IMR-90 (cell line): ENCODE measurements around the gene RBM48. TPM values are rescaled to one million over a fixed set of nuclear protein-coding genes. Genes with fewer than 3 reads are reported as not detected.
"Not testable (repeated sequence)": the region's sequence is repeated elsewhere in the genome, so short reads cannot be mapped to it uniquely, and the experiment has no call there.

ENCODE experiments used
- ATAC-seq: fragments of 200-7000 bp; cut with Tn5 transposase; 2 replicates; pipeline ENCODE4 v1.9.1; 2020; ENCODE audit warnings: low read depth, mild to moderate bottlenecking, moderate library complexity
- BruUV-seq: library from RNA; stranded (reverse); fragments of 400-500 nt; replicated peaks from 2 replicates; lab custom pipeline; 2021; lab: Mats Ljungman, UMichigan
- CTCF ChIA-PET: fragments of 300-600 bp; formaldehyde crosslinking; extraction: SDS; loops from one replicate; lab custom pipeline; 2021; ENCODE audit warnings: antibody characterized with exemption; lab: Yijun Ruan, JAX
- POLR2A ChIA-PET: fragments of 300-600 bp; sonication (Branson Sonifier 250); formaldehyde crosslinking; loops from one replicate; lab custom pipeline; 2022; ENCODE audit warnings: antibody characterized with exemption; ENCODE audit not compliant: unreplicated experiment; lab: Charles Lee
- DNase-seq: peaks from one replicate; pipeline ENCODE4 v3.0.0; 2013
- H2AFZ ChIP-seq: replicated peaks from 2 replicates; pipeline ENCODE3; 2013; ENCODE audit warnings: low read length, mild to moderate bottlenecking; ENCODE audit not compliant: poor library complexity
- H2AK5ac ChIP-seq: 2 replicates; pipeline ENCODE4 v1.6.1; 2013; ENCODE audit warnings: low read depth, low read length, inconsistent platforms
- H2AK9ac ChIP-seq: replicated peaks from 2 replicates; pipeline ENCODE3; 2013; ENCODE audit warnings: mild to moderate bottlenecking, low read depth, low read length, moderate library complexity; ENCODE audit not compliant: poor library complexity
- H2BK120ac ChIP-seq: 2 replicates; pipeline ENCODE4 v1.6.1; 2013; ENCODE audit warnings: low read depth, low read length, inconsistent platforms
- H2BK15ac ChIP-seq: 3 replicates; pipeline ENCODE4 v1.6.1; 2013; ENCODE audit warnings: low read depth, low read length, inconsistent platforms
- H2BK20ac ChIP-seq: 2 replicates; pipeline ENCODE4 v1.6.1; 2013; ENCODE audit warnings: low read depth, mild to moderate bottlenecking, inconsistent platforms, low read length, moderate library complexity
- H2BK5ac ChIP-seq: 2 replicates; pipeline ENCODE4 v1.6.1; 2013; ENCODE audit warnings: mild to moderate bottlenecking, low read depth, low read length, inconsistent platforms; ENCODE audit not compliant: poor library complexity, severe bottlenecking
- H3K14ac ChIP-seq: replicated peaks from 2 replicates; pipeline ENCODE4 v1.6.1; 2013; ENCODE audit warnings: low read depth, low read length, inconsistent platforms
- H3K18ac ChIP-seq: 2 replicates; pipeline ENCODE4 v1.6.1; 2013; ENCODE audit warnings: low read depth, low read length, control low read depth
- H3K23ac ChIP-seq: 2 replicates; pipeline ENCODE4 v1.6.1; 2013; ENCODE audit warnings: low read depth, low read length, inconsistent platforms
- H3K27ac ChIP-seq: 2 replicates; pipeline ENCODE4 v1.5.1; 2013; ENCODE audit warnings: mild to moderate bottlenecking, control low read depth, low read length; ENCODE audit not compliant: insufficient read depth
- H3K27me3 ChIP-seq: 2 replicates; pipeline ENCODE4 v1.6.1; 2013; ENCODE audit warnings: low read length; ENCODE audit not compliant: control insufficient read depth, insufficient read depth
- H3K36me3 ChIP-seq: 2 replicates; pipeline ENCODE4 v1.6.1; 2013; ENCODE audit warnings: low read length, mixed read lengths; ENCODE audit not compliant: control insufficient read depth, insufficient read depth
- H3K4ac ChIP-seq: 2 replicates; pipeline ENCODE4 v1.6.1; 2013; ENCODE audit warnings: low read depth, low read length, inconsistent platforms
- H3K4me1 ChIP-seq: 2 replicates; pipeline ENCODE4 v1.6.1; 2013; ENCODE audit warnings: low read length, mixed read lengths; ENCODE audit not compliant: control insufficient read depth, insufficient read depth
- H3K4me2 ChIP-seq: 2 replicates; pipeline ENCODE4 v1.6.1; 2013; ENCODE audit warnings: low read depth, mild to moderate bottlenecking, control low read depth, low read length, moderate library complexity
- H3K4me3 ChIP-seq: 2 replicates; pipeline ENCODE4 v1.5.1; 2013; ENCODE audit warnings: low read depth, mild to moderate bottlenecking, control low read depth, low read length, moderate library complexity; ENCODE audit not compliant: insufficient read depth
- H3K56ac ChIP-seq: 2 replicates; pipeline ENCODE4 v1.6.1; 2013; ENCODE audit warnings: low read length, inconsistent platforms; ENCODE audit not compliant: insufficient read depth; ENCODE audit errors: extremely low read depth
- H3K79me1 ChIP-seq, 2 experiments: 2 replicates each; pipeline ENCODE4 v1.6.1; 2013; ENCODE audit warnings: low read length in 2 of 2, inconsistent platforms in 1 of 2, low read depth in 1 of 2
- H3K9ac ChIP-seq: 2 replicates; pipeline ENCODE4 v1.6.1; 2013; ENCODE audit warnings: low read depth, low read length, control low read depth
- H3K9me1 ChIP-seq: 2 replicates; pipeline ENCODE4 v1.6.1; 2013; ENCODE audit warnings: low read length, inconsistent platforms; ENCODE audit not compliant: insufficient read depth
- H3K9me3 ChIP-seq: 2 replicates; pipeline ENCODE4 v1.6.1; 2013; ENCODE audit warnings: low read length; ENCODE audit not compliant: control insufficient read depth, insufficient read depth
- H4K20me1 ChIP-seq: 2 replicates; pipeline ENCODE4 v1.6.1; 2013; ENCODE audit warnings: low read length, inconsistent platforms; ENCODE audit not compliant: insufficient read depth
- H4K5ac ChIP-seq: 2 replicates; pipeline ENCODE4 v1.6.1; 2013; ENCODE audit warnings: mild to moderate bottlenecking, low read depth, low read length, control low read depth
- H4K8ac ChIP-seq, 2 experiments: 2 replicates each; pipeline ENCODE4 v1.6.1; 2013; ENCODE audit warnings: low read depth in 2 of 2, low read length in 2 of 2, control low read depth in 1 of 2, inconsistent platforms in 1 of 2
- H4K91ac ChIP-seq: 2 replicates; pipeline ENCODE4 v1.6.1; 2013; ENCODE audit warnings: low read depth, low read length, inconsistent platforms; ENCODE audit not compliant: insufficient read depth
- WGBS, 2 experiments: methylation state at CpG; one replicate each; pipeline versions ENCODE4 v1.1.5 to v1.1.7; 2013; ENCODE audit warnings: missing lambda C conversion rate in 2 of 2; ENCODE audit not compliant: insufficient read length in 1 of 2; ENCODE audit errors: extremely low coverage in 2 of 2; 5-methylcytosine and 5-hydroxymethylcytosine counted together
- dilution Hi-C: fragments of 300-500 bp; cut with HindIII; formaldehyde crosslinking; loops from one replicate; pipeline ENCODE4 v1.14.3; 2018; ENCODE audit warnings: low sequenced_read_pairs; ENCODE audit not compliant: unreplicated experiment
- in situ Hi-C: fragments of 300-500 bp; cut with MboI; formaldehyde crosslinking; loops from 3 replicates; pipeline ENCODE4 v1.14.3; 2019; ENCODE audit warnings: low sequenced_read_pairs, inconsistent platforms, mixed read lengths
- intact Hi-C: fragments of 100-400 bp; cut with micrococcal nuclease; formaldehyde crosslinking; loops from 2 replicates; pipeline ENCODE4 v1.10.0; 2022
- polyA plus RNA-seq, 3 experiments: library from polyadenylated mRNA; depleted of rRNA; stranded (reverse); fragments of >200 nt; gene quantifications; 2 replicates each; pipeline ENCODE4 v1.2.3, GENCODE V29; 2012; ENCODE audit warnings: low replicate concordance in 1 of 3
- total RNA-seq: library from RNA; depleted of rRNA; stranded (reverse); fragments of >200 nt; gene quantifications from 2 replicates; pipeline ENCODE4 v1.2.3, GENCODE V29; 2012

Gene RBM48
- total and polyA plus RNA-seq, 2 of the 4 experiments (the other 2 are of a cell fraction): 5.1 to 5.6 TPM

GRCh38 chr7:92483624-92484023 is 45.0 kb upstream of the RBM48 start:
- H3K56ac ChIP-seq, H3K4me2 ChIP-seq, BruUV-seq, H3K27ac ChIP-seq, H2BK15ac ChIP-seq, H3K18ac ChIP-seq, H4K20me1 ChIP-seq, ATAC-seq, H3K9me1 ChIP-seq, H3K14ac ChIP-seq, H2AK9ac ChIP-seq, H3K23ac ChIP-seq, in situ Hi-C loops, H3K79me1 ChIP-seq, H3K9ac ChIP-seq, H2AFZ ChIP-seq, H3K4me1 ChIP-seq, H4K91ac ChIP-seq, H2BK120ac ChIP-seq, H3K27me3 ChIP-seq, H3K36me3 ChIP-seq, H2BK5ac ChIP-seq, H2AK5ac ChIP-seq, DNase-seq, H4K5ac ChIP-seq, dilution Hi-C loops, POLR2A ChIA-PET, CTCF ChIA-PET, H2BK20ac ChIP-seq, intact Hi-C loops, H4K8ac ChIP-seq, H3K4me3 ChIP-seq, H3K9me3 ChIP-seq, H3K4ac ChIP-seq: not testable (repeated sequence)
- WGBS, 2 experiments: 27% methylated on average over 3 of the region's 6 CpGs; no CpG with 5 or more reads in 1 of the 2 experiments

- H4K5ac ChIP-seq, H4K91ac ChIP-seq, H3K18ac ChIP-seq, H3K23ac ChIP-seq, H3K79me1 ChIP-seq, DNase-seq, CTCF ChIA-PET, H3K4me1 ChIP-seq, H3K4me2 ChIP-seq, H2BK5ac ChIP-seq, H3K14ac ChIP-seq, H3K27ac ChIP-seq, POLR2A ChIA-PET, H2AK9ac ChIP-seq, dilution Hi-C loops, in situ Hi-C loops, ATAC-seq, H4K20me1 ChIP-seq, H4K8ac ChIP-seq, H3K27me3 ChIP-seq, H3K4ac ChIP-seq, BruUV-seq, H3K9me3 ChIP-seq, H2BK15ac ChIP-seq, H3K36me3 ChIP-seq, H3K9ac ChIP-seq, H2AFZ ChIP-seq, H3K9me1 ChIP-seq, H3K4me3 ChIP-seq, H2AK5ac ChIP-seq, H2BK20ac ChIP-seq, intact Hi-C loops, H2BK120ac ChIP-seq, H3K56ac ChIP-seq: not testable (repeated sequence)
- WGBS, 2 experiments: 97% methylated on average over 4 of the region's 6 CpGs; no CpG with 5 or more reads in 1 of the 2 experiments
Measured at GRCh38 chr7:92484226-92484625, 44.4 kb upstream of the RBM48 start.
